GM19240 (cell line): ENCODE data around the gene PPM1E.

Experiments used
- DNase-seq: peaks from one replicate; pipeline ENCODE4 v3.0.0; 2011; ENCODE audit warnings: low spot score; ENCODE audit not compliant: insufficient read length

Gene PPM1E

DNA sequence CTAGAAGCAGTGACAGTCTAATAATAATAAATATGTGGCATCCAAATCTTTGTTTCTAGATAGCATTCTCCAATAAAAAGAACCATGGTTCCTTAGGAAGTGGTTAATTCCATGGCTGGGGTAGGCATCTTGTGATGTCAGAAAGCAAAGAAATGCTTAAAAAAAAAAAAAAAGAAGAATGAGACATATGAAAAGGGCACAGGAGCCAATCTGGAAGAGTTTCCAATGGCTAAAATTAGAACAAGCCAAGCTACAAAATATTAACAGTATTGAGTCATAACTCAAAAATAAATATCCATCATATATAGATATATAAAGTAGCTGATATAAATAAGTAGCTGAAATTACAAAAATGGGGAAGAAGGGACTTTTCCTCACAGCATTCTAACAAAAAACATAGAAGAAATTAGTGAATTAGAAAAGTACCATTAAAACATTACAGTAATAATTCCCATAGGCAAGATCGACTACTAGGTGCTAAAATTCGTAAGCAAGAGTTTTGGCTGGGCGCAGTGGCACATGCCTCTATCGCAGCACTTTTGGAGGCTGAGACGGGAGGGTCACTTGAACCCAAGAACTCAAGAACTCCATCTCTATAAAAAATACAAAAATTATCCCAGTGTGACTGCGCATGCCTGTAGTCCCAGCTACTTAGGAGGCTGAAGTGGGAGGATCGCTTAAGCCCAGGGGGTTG lies 239.7 kb downstream of the PPM1E start:
- DNase-seq: no peak

DNA sequence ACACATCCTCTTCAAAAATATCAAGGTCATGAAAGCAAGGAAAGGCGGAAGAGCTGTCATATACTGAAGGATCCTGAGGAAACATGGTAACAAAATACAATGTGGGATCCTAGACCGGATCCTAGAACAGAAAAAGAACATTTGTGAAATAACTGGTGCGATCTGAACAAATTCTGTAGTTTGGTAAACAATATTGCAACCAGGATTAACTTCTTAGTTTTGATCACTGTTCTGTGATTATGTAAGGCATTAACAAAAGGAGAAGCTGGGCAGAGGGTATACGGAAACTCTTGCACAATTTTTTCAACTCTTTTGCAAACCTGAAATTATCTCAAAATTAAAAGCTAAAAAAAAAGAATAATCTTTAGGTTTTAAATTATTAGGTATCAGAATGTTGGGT lies 241.3 kb downstream of the PPM1E start:
- DNase-seq: no peak

DNA sequence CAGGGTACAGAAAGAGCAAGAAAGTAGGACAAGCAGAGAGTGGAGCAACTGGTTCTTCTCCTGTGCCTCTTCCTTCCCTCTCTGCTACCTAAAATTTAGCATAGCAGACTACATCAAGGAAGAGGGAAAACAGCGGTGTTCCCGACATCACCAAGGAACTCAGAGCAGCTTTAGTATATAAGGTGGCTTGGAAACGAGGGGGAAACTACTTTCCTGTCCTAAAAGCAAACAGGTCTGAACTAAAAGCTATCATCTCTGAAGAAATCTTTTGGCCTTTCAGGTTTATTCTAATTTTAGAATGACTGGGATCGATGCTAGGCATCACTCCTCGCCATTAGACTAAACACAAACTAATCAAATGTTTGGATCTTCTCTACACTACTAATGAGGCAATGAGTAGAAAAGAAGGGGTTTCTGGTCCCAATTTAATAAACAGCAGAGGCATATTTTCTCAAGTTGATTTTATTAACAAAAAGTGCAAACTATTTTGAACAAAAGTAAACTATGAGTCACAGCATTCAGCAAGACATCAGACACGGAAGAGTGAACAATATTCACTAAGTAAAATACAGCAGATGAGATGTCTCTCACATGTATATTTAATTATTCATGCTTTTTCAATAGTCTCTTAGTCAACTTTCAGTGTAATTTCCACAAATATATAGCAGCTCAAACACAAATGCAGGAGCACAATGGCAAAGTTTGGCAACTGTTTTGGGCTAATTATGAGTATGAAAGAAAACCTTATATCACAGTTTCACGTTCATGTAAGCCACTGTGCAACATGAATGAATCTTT lies 242.3 kb downstream of the PPM1E start:
- no peak for DNase-seq

DNA sequence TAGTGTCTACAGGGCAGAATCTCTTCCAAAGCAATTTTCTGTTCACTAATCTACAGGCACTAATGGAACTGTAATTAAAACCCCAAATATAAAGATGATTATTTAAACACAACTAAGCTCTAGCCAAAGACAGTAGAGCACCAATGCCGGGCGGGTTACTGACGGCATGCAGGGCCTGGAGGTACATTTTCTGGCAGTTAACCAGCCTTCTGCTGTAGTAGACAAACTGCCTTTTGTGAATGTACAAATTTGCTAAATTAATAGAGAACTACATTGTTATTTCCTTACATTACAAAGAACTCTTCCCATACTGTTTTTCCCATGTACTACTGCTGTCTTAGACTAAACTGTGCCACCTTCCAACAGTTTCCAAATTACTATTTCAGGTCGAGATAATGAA lies 243.2 kb downstream of the PPM1E start:
- DNase-seq: no peak

DNA sequence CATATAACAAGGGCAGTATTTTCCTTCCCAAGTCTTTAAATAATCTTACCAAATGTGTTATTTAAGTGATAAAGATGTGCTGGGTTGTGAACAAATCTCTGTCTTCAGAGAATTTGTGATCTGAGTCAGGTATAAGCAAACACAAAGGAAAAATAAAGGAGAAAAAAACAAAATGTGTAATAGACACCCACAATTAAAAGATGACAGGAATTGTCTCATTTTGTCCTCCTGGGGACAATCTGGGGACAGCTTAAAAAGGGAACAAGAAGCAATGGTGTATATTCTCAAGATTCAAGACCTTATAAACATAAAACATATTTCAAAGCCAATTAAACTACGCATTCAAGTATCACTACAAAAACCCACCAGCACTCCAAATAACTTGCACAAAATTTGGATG lies 243.8 kb downstream of the PPM1E start:
- no peak for DNase-seq

DNA sequence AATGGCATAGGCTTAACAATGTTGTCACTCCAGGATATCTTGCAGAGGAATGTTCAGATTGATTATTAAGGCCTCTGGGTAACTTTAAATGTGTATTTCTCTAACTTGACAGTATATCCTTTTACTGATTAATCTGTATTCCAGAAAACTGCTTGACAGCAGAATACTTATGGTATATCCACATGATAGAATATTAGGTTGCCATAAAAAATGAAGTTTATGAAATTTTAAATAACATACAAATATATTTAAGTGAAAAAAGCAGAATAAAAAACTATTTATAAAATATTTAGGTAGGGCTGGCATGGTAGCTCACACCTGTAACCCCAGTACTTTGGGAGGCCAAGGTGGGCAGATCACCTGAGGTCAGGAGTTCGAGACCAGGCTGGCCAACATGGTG lies 244.4 kb downstream of the PPM1E start:
- no peak for DNase-seq

DNA sequence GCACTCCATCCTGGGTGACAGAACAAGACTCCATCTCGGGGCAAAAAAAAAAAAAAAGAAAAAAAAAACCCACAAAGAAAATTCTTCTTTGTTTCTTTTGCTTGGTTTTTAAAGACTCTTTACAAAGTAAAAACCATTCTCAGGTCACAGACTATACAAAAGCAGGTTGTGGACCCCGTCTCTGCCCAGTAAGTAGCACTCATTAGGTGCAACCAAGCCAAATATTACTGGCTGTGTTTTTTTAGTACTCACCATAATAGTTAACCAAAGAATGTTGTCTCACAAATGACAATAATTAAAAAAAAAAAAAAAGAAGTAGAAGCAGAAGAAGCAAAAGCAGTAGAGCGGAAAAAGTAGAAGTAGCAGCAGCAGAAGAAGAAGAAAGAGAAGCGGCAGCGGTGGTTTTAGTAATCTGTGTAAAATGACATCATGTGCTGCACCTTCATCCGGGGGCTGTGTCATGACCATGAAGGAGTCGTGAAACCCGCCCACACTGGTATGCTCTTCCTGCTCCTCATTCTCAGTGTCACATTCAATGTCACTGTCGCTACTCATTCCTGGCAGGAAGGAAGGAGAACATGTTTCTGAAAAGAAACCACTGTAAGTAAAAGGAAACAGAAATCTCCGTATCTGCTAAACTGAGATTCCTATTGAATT lies 245.6 kb downstream of the PPM1E start:
- DNase-seq: peak; percentile 39

DNA sequence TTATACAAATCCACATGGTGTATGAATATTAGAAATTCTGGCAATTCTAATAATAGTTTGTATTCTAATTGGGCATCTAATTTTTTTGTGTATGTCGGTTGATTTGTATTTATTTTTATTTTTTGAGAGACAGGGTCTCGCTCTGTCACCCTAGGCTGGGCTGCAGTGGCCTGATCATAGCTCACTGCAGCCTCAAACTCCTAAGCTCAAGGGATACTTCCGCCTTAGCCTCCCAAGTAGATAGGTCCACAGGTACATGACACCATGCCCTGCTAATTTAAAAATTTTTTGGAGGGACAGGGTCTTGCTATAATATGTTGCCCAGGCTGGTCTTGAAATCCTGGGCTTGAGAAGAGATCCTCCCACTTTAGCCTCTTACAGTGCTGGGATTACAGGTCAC lies 246.5 kb downstream of the PPM1E start:
- DNase-seq: no peak

DNA sequence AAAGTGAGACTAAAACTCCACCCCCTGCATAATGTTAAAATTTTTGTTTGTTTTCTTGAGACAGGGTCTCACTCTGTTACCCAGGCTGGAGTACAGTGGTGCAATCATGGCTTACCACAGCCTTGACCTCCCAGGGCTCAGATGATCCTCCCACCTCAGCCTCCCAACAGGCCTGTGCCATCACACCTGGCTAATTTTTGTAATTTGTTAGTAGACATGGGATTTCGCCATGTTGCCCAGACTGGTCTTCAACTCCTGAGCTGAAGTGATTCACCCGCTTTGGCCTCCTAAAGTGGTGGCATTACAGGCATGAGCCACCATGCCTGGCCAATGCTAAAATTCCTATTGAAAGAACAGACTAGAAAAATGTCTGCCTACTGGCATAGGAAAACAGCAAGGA lies 247.2 kb downstream of the PPM1E start:
- DNase-seq: no peak

DNA sequence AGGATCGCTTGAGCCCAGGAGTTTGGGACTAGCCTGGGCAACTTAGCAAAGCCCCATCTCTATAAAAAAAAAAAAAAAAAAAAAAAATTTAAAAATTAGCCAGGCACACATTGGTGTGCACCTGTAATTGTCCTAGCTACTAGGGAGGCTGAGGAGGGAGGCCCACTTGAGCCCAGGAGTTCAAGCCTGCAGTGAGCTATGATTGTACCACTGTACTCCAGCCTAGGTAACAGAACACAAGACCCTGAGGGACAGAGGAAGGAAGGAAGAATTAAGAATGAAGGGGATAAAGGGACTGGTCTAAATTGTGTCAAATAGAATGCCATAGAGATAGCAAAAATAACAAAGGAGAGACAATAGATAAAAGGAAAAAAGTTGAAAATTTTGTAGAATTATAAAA lies 248.2 kb downstream of the PPM1E start:
- no peak for DNase-seq

DNA sequence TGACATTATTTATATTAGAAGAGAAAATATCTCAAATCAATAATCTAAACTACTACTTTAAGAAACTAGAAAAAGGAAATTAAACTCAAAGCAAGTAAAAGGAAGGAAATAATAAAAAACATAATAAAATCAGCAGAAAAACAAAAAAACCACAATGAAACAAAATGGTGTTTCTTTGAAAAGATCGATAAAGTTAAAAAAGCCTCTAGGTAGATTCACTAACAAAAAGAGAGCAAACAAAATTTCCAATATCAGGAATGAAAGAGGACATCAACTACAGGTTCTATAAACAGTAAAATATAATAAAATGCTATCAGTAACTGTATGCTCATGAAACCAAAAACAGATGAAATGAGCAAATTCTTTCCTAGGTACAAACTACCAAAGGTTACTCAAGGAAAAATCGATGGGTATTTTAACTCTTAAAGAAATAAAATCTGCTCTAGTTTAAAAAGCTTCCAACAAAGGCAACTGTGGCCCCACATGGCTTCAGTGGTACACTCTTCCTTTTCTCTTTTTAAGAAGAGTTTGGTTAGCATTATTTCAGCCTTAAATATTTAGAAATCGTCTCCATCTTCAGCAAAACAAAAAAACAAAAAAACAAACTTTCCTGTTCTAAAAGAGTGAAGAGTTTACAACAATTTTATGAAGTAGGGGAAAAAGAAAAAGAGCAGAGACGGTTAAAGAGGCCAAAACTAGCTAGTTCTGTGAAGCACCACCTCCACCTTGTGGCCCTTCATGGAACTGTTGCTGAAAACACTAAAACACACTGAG lies 248.9 kb downstream of the PPM1E start:
- peak; percentile 19 for DNase-seq

DNA sequence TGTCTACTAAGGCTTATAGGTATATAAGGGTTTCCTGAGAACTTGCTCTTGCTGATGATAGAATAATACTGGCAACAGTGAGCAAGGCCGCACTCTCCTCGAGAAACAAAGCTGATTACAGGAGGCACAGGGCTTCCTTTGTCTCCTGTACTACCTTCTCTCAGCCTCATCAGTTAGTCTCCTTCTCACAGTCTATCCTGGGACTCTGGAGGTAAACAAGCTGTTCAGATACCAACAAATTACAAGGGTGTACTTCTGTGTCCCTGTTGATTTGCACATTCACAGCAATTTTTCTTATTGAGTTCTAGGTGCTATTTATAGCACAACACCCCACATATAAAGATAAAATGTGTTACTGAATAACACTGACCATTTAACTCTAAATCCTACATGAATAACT lies 252.3 kb downstream of the PPM1E start:
- no peak for DNase-seq

DNA sequence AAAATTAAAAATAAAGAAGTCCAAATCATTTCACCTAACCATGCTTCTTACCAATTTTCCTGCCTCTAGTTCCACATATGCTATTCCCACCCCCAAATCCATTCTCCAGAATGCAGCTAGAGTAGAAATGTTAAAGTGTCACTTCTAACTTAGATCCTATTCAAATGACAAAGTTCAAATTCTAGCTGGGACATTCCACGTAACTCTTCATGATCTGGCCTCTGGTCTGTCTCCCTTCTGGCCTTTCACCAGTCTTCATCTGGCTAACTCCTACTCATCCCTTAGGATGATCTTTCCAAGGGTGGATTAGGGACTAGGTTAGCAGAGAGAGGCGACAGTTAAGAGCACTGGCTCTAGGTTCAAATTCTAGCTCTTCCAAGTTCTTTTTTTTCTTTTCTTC lies 253.1 kb downstream of the PPM1E start:
- no peak for DNase-seq

DNA sequence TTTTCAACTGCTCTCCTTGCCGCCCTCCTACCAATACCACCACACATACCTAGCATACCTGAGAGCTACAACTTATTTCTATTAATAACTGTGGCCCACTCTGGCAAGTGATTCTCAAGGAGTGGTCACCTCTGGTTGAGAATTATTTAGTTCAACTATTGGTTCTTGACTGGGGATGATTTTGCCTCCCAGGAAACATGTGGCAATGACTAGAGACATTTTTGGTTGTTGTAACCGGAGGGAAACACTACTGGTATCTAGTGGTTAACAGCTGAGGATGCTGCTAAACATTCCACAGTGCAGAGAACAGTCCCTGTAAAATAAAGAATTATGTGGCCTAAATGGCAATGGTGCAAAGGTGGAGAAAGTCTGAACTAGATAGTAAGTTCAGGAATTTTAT lies 254.4 kb downstream of the PPM1E start:
- no peak for DNase-seq

DNA sequence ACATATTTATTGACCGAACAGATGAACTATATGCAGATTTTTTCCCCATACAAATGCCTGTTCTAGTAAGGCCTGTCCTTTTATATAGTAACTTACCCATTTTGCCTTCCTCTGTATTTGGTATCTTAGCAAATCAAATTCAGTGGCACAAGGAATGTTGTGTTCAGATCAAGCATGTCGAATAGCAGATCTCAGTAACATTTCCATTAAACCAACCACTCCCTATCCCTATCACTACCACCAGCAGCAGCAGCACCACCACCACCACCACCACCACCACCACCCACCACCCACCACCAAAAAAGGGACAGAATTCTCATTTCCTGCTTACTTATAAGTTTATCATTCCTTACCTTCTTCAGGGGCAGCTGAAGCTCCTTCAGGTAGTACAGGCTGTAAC lies 256.3 kb downstream of the PPM1E start:
- DNase-seq: no peak

DNA sequence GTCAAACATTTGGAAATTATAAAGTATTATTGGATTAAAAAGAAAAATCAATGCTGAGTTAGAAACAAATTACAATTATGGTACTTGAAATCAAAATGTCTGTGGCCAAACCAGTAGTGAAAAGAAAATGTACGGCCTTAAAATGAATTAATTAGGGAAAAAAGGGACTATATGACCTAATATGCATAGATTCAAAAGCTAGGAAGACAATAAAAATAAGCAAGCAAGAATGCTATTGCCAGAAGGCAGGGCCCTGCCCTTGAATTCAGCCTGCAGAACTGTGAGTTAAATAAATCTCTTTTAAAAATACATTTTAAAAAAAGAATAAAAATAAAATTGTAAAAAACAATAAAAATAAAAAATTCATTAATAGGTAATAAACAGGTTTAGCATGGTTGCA lies 262.4 kb downstream of the PPM1E start:
- no peak for DNase-seq

DNA sequence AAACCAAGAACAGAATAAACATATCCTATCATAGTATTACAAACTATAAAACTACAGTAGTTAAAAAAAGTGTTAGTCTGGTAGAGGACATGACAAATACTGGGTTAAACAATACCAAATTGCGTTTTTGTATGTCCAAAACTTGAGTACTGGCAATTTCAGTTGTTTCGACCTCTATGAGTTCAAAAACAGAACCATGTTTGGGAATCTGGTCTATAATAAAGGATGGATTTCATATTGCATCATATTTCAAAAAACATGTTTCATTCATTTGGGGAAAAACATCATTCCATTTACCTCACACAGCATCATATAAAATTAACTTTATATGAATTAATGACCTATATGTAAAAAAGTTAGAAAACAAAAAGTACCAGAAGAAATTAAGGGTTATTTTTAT lies 269.3 kb downstream of the PPM1E start:
- no peak for DNase-seq

DNA sequence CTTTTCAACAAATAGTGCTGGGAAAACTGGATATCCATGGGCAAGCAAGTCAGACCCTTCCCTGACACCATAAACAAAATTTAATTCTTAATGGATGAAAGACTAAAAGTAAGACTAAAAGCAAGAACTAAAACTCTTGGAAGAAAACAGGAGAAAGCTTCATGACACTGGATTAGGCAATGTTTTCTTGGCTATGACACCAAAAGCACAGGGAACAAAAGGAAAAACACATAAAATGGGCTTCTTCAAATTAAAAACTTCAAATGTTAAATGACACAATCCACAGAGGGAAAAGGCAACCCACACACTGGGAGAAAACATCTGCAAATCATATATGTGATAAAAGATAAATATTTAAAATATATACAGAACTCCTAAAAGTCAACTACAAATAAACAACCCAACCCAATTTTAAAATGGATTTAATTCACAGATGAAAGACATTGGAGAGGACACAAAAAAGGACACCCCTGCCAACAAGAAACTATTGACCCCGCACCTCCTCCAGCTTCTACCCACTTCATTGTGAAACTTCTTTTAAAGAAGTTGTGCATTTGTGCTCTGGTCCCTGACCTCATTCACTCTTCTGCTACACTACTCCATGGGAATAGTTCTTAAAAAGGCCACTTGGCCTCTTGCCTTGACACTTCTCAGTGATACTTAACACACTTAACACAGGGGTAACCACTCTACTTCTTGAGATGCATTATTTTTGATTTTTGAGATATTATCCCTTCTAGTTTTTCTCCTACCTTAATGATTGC lies 270.7 kb downstream of the PPM1E start:
- DNase-seq: no peak

DNA sequence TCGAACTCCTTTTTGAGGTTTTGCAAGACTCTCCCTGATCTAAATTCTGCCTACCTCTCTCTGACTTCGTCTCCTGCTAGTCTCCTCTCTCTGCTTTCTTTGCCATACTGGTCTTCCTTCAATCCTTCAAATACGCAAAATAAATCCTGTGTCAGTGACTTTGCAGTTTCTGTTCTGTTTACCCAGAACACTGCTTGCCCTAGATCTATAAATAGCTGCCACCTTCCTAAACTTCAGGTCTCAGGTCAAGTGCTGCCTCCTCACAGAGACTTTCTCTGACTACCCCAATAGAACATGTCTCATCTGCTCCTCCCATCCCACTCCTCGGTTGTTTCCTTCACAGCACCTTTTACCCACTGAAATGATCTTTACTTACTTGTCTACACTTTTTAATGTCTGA lies 272.1 kb downstream of the PPM1E start:
- DNase-seq: no peak

DNA sequence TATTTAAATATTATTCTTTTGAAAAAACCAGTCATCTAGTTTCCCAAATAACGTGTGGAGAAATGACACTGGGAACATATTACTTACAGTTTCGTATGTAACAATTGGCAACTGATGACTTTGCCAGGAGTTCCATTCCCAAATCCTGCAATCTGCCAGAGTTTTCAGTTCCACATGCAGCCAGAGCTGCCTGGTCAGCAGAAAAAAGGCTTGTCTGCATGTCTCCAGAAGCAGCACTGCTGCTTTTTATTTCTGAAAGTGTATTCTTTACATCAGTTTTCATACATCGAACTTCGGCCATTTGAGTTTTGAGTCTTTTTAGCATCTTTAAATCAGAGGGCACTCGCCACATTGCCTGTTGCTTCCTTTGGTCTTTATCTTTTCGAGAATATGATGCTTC lies 272.7 kb downstream of the PPM1E start:
- DNase-seq: no peak

DNA sequence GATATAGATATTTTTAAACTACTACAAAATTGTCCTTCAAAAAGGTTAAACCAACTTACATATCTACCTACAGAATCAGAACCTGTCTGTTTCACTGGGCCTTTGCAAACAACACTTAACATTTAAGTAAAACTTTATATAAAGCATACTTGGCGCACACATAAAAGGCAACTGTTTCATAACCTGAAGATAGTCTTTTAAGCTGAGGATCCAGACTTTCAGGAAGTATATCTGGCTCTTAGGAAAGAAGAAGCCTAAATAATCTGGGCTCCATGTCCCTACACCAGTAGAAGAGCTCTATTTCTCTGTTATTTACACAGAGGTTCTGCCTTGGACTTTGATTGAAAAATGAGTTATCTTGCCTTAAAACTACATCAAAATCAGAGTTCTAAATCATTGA lies 275.2 kb downstream of the PPM1E start:
- no peak for DNase-seq
